ENCODE data around the gene ABCB4. TPM values are rescaled to one million over a fixed set of nuclear protein-coding genes. Genes with fewer than 3 reads are reported as not detected.

ABCB4 gene
- total RNA-seq, 1 donor from 2014 or later = under 0.01 TPM

GRCh38 chr7:87370660-87371180, 104.8 kb downstream of the ABCB4 start:
- H3K27ac ChIP-seq (ENCODE audit: low read depth, low read length) = no peak overlapping the region
- H3K9me3 ChIP-seq (ENCODE audit: control insufficient read depth in 3 of 3, low read length in 3 of 3) = no peaks in the 10 kb centered on the region
- peaks cover 0 to 2% (median 0%) of the 10 kb centered on the region in 3 donors for H3K36me3 ChIP-seq (ENCODE audit: control insufficient read depth in 3 of 3, insufficient read depth in 3 of 3, low read length in 3 of 3)
- no peaks in the 10 kb centered on the region for H3K27me3 ChIP-seq (ENCODE audit: control insufficient read depth in 3 of 3, insufficient read depth in 3 of 3, low read length in 3 of 3)
- H3K9ac ChIP-seq (ENCODE audit: low read depth in 1 of 3, low read length in 3 of 3) = no peak overlapping the region
- no peaks in the 10 kb centered on the region for H3K4me1 ChIP-seq (ENCODE audit: control insufficient read depth in 3 of 3, insufficient read depth in 3 of 3, low read length in 3 of 3)
- H3K4me3 ChIP-seq (ENCODE audit: low read length in 3 of 3) = no peak overlapping the region

- Histone ChIP-seq H3K4me3 (ENCODE audit: low read length in 3 of 3) (no peak overlapping the region), H3K27ac (ENCODE audit: low read depth, low read length) (no peak overlapping the region), H3K9me3 (ENCODE audit: control insufficient read depth in 3 of 3, low read length in 3 of 3) (no peaks in the 10 kb centered on the region), H3K9ac (ENCODE audit: low read depth in 1 of 3, low read length in 3 of 3) (no peak overlapping the region), H3K36me3 (ENCODE audit: control insufficient read depth in 3 of 3, insufficient read depth in 3 of 3, low read length in 3 of 3) (peaks cover 0 to 4% (median 0%) of the 10 kb centered on the region in 3 donors), H3K4me1 (ENCODE audit: control insufficient read depth in 3 of 3, insufficient read depth in 3 of 3, low read length in 3 of 3) (no peaks in the 10 kb centered on the region), H3K27me3 (ENCODE audit: control insufficient read depth in 3 of 3, insufficient read depth in 3 of 3, low read length in 3 of 3) (no peaks in the 10 kb centered on the region)
These were observed 106.3 kb downstream of the ABCB4 start for GRCh38 chr7:87369216-87369615.

- Histone ChIP-seq H3K27me3 (ENCODE audit: control insufficient read depth in 3 of 3, insufficient read depth in 3 of 3, low read length in 3 of 3) (no peaks in the 10 kb centered on the region), H3K36me3 (ENCODE audit: control insufficient read depth in 3 of 3, insufficient read depth in 3 of 3, low read length in 3 of 3) (peaks cover 0 to 14% (median 5%) of the 10 kb centered on the region in 3 donors), H3K27ac (ENCODE audit: low read depth, low read length) (no peak overlapping the region), H3K4me3 (ENCODE audit: low read length in 3 of 3) (no peak overlapping the region), H3K9me3 (ENCODE audit: control insufficient read depth in 3 of 3, low read length in 3 of 3) (no peaks in the 10 kb centered on the region), H3K4me1 (ENCODE audit: control insufficient read depth in 3 of 3, insufficient read depth in 3 of 3, low read length in 3 of 3) (no peaks in the 10 kb centered on the region), H3K9ac (ENCODE audit: low read depth in 1 of 3, low read length in 3 of 3) (no peak overlapping the region)
These were observed 111.2 kb downstream of the ABCB4 start for GRCh38 chr7:87364246-87364645.

- H3K36me3 ChIP-seq (ENCODE audit: control insufficient read depth in 3 of 3, insufficient read depth in 3 of 3, low read length in 3 of 3) = peaks cover 0 to 12% (median 5%) of the 10 kb centered on the region in 3 donors
- no peaks in the 10 kb centered on the region for H3K4me1 ChIP-seq (ENCODE audit: control insufficient read depth in 3 of 3, insufficient read depth in 3 of 3, low read length in 3 of 3)
- H3K27ac ChIP-seq (ENCODE audit: low read depth, low read length) = no peak overlapping the region
These were observed 112.1 kb downstream of the ABCB4 start for GRCh38 chr7:87363342-87363741.

GRCh38 chr7:87361320-87361719, 114.2 kb downstream of the ABCB4 start:
- no peak overlapping the region for H3K4me3 ChIP-seq (ENCODE audit: low read length in 3 of 3)

More at GRCh38 chr7:87363342-87363741, 112.1 kb downstream of the ABCB4 start:
- Histone ChIP-seq H3K27me3 (ENCODE audit: control insufficient read depth in 3 of 3, insufficient read depth in 3 of 3, low read length in 3 of 3) (no peaks in the 10 kb centered on the region), H3K9me3 (ENCODE audit: control insufficient read depth in 3 of 3, low read length in 3 of 3) (no peaks in the 10 kb centered on the region), H3K9ac (ENCODE audit: low read depth in 1 of 3, low read length in 3 of 3) (no peak overlapping the region), H3K4me3 (ENCODE audit: low read length in 3 of 3) (no peak overlapping the region)

GRCh38 chr7:87359366-87359765, 116.1 kb downstream of the ABCB4 start:
- H3K36me3 ChIP-seq (ENCODE audit: control insufficient read depth in 3 of 3, insufficient read depth in 3 of 3, low read length in 3 of 3) = peaks cover 5 to 14% (median 5%) of the 10 kb centered on the region in 3 donors
- H3K27ac ChIP-seq (ENCODE audit: low read depth, low read length) = no peak overlapping the region
- H3K9ac ChIP-seq (ENCODE audit: low read depth in 1 of 3, low read length in 3 of 3) = no peak overlapping the region
- no peaks in the 10 kb centered on the region for H3K9me3 ChIP-seq (ENCODE audit: control insufficient read depth in 3 of 3, low read length in 3 of 3)
- H3K4me1 ChIP-seq (ENCODE audit: control insufficient read depth in 3 of 3, insufficient read depth in 3 of 3, low read length in 3 of 3) = no peaks in the 10 kb centered on the region
- no peaks in the 10 kb centered on the region for H3K27me3 ChIP-seq (ENCODE audit: control insufficient read depth in 3 of 3, insufficient read depth in 3 of 3, low read length in 3 of 3)
- H3K4me3 ChIP-seq (ENCODE audit: low read length in 3 of 3) = no peak overlapping the region

More at GRCh38 chr7:87361320-87361719, 114.2 kb downstream of the ABCB4 start:
- Histone ChIP-seq H3K9ac (ENCODE audit: low read depth in 1 of 3, low read length in 3 of 3) (no peak overlapping the region), H3K36me3 (ENCODE audit: control insufficient read depth in 3 of 3, insufficient read depth in 3 of 3, low read length in 3 of 3) (peaks cover 5 to 12% (median 5%) of the 10 kb centered on the region in 3 donors), H3K9me3 (ENCODE audit: control insufficient read depth in 3 of 3, low read length in 3 of 3) (no peaks in the 10 kb centered on the region), H3K4me1 (ENCODE audit: control insufficient read depth in 3 of 3, insufficient read depth in 3 of 3, low read length in 3 of 3) (no peaks in the 10 kb centered on the region), H3K27ac (ENCODE audit: low read depth, low read length) (no peak overlapping the region), H3K27me3 (ENCODE audit: control insufficient read depth in 3 of 3, insufficient read depth in 3 of 3, low read length in 3 of 3) (no peaks in the 10 kb centered on the region)

GRCh38 chr7:87356448-87356847, 119.0 kb downstream of the ABCB4 start:
- Histone ChIP-seq H3K4me1 (ENCODE audit: control insufficient read depth in 3 of 3, insufficient read depth in 3 of 3, low read length in 3 of 3) (no peaks in the 10 kb centered on the region), H3K9me3 (ENCODE audit: control insufficient read depth in 3 of 3, low read length in 3 of 3) (no peaks in the 10 kb centered on the region), H3K4me3 (ENCODE audit: low read length in 3 of 3) (no peak overlapping the region), H3K9ac (ENCODE audit: low read depth in 1 of 3, low read length in 3 of 3) (no peak overlapping the region), H3K36me3 (ENCODE audit: control insufficient read depth in 3 of 3, insufficient read depth in 3 of 3, low read length in 3 of 3) (peaks cover 0 to 20% (median 9%) of the 10 kb centered on the region in 3 donors), H3K27ac (ENCODE audit: low read depth, low read length) (no peak overlapping the region), H3K27me3 (ENCODE audit: control insufficient read depth in 3 of 3, insufficient read depth in 3 of 3, low read length in 3 of 3) (no peaks in the 10 kb centered on the region)

GRCh38 chr7:87354749-87355148, 120.7 kb downstream of the ABCB4 start:
- Histone ChIP-seq H3K36me3 (ENCODE audit: control insufficient read depth in 3 of 3, insufficient read depth in 3 of 3, low read length in 3 of 3) (peaks cover 9 to 25% (median 10%) of the 10 kb centered on the region in 3 donors), H3K9me3 (ENCODE audit: control insufficient read depth in 3 of 3, low read length in 3 of 3) (no peaks in the 10 kb centered on the region), H3K27me3 (ENCODE audit: control insufficient read depth in 3 of 3, insufficient read depth in 3 of 3, low read length in 3 of 3) (no peaks in the 10 kb centered on the region), H3K4me1 (ENCODE audit: control insufficient read depth in 3 of 3, insufficient read depth in 3 of 3, low read length in 3 of 3) (no peaks in the 10 kb centered on the region), H3K4me3 (ENCODE audit: low read length in 3 of 3) (no peak overlapping the region), H3K9ac (ENCODE audit: low read depth in 1 of 3, low read length in 3 of 3) (no peak overlapping the region), H3K27ac (ENCODE audit: low read depth, low read length) (no peak overlapping the region)

Other genes starting within 250 kb of the ABCB4 start
- 14.6 TPM for gene CROT, start 130.0 kb downstream of the ABCB4 start, total RNA-seq
- gene ABCB1, start 125.2 kb upstream of the ABCB4 start, total RNA-seq = under 0.01 TPM
- gene RUNDC3B, start 152.7 kb upstream of the ABCB4 start, total RNA-seq = not detected

All from skeletal muscle tissue (tissue), 4 donors.